Lung (tissue), 12 donors: ENCODE measurements around the gene MEF2C. TPM values are rescaled to one million over a fixed set of nuclear protein-coding genes. Genes with fewer than 3 reads are reported as not detected.

Source experiments
- ATAC-seq: fragments of 200-7000 bp; cut with Tn5 transposase; one replicate; pipeline ENCODE4 v1.9.1; 2020; ENCODE audit warnings: moderate number of reproducible peaks; ENCODE audit not compliant: insufficient read depth, low FRiP score
- DNase-seq, 3 donors: peaks; one replicate each; pipeline ENCODE4 v3.0.0-alpha.2; 2013 to 2017
- H3K27ac ChIP-seq, 2 donors: one replicate each; pipeline ENCODE4 v1.5.1; 2013; ENCODE audit warnings: mild to moderate bottlenecking in 2 of 2, moderate library complexity in 2 of 2, control low read depth in 1 of 2, inconsistent platforms in 1 of 2, low read depth in 1 of 2, low read length in 1 of 2
- H3K27me3 ChIP-seq, 3 donors: one replicate each; pipeline ENCODE4 v1.5.1; 2013; ENCODE audit warnings: low read length in 2 of 3; ENCODE audit not compliant: control insufficient read depth in 3 of 3, insufficient read depth in 3 of 3
- H3K36me3 ChIP-seq, 4 donors: one replicate each; pipeline ENCODE4 v1.5.1; 2013; ENCODE audit warnings: low read length in 4 of 4, mild to moderate bottlenecking in 1 of 4, moderate library complexity in 1 of 4; ENCODE audit not compliant: control insufficient read depth in 4 of 4, insufficient read depth in 4 of 4
- H3K4me1 ChIP-seq, 5 donors: one replicate each; pipeline ENCODE4 v1.5.1; 2013; ENCODE audit warnings: low read length in 5 of 5, mild to moderate bottlenecking in 2 of 5, moderate library complexity in 1 of 5; ENCODE audit not compliant: control insufficient read depth in 5 of 5, insufficient read depth in 5 of 5
- H3K4me3 ChIP-seq: one replicate; pipeline ENCODE4 v1.5.1; 2013; ENCODE audit warnings: mild to moderate bottlenecking, control low read depth, moderate library complexity
- H3K9ac ChIP-seq, 2 donors: one replicate each; pipeline ENCODE4 v1.5.1; 2013; ENCODE audit warnings: low read length in 2 of 2, control low read depth in 1 of 2; ENCODE audit not compliant: insufficient read depth in 1 of 2
- H3K9me3 ChIP-seq, 4 donors: one replicate each; pipeline ENCODE4 v1.5.1; 2013; ENCODE audit warnings: low read length in 3 of 4, mild to moderate bottlenecking in 1 of 4, moderate library complexity in 1 of 4; ENCODE audit not compliant: control insufficient read depth in 4 of 4, insufficient read depth in 3 of 4
- WGBS, 2 donors: extraction: QIAGEN DNeasy Blood & Tissue Kit; methylation state at CpG; one replicate each; pipeline ENCODE4 v1.1.7; 2013; 5-methylcytosine and 5-hydroxymethylcytosine counted together
- polyA plus RNA-seq, 2 donors: library from polyadenylated mRNA; stranded (reverse); fragments of 200-250 nt; gene quantifications; one replicate each; pipeline ENCODE4 v1.2.1, GENCODE V29; 2013
- total RNA-seq, 2 donors: library from RNA; depleted of rRNA in 1 of 2; stranded (reverse); fragments of >200 nt in 1 of 2; gene quantifications; one replicate each; pipeline ENCODE4 v1.2.1, GENCODE V29; 2014 to 2021
- TF ChIP-seq, protein P1 (sequence below): IDR thresholded peaks from 2 replicates; pipeline ENCODE4 v1.5.1; 2012; ENCODE audit warnings: mild to moderate bottlenecking; ENCODE audit errors: control extremely low read depth, extremely low read depth
- donor health status: control.
- donor health status: control.
- donor health status: Bipolar disorder and iron deficiency.
- donor health status: healthy.
- donor health status: DM: yes; HTN: yes; CAD: no.

Gene MEF2C
- total and polyA plus RNA-seq, 4 donors = 9.1 to 138 (median 28.8) TPM

GRCh38 chr5:88676637-88677375 is 206.2 kb downstream of the MEF2C start:
- TF ChIP-seq, protein P1, sequence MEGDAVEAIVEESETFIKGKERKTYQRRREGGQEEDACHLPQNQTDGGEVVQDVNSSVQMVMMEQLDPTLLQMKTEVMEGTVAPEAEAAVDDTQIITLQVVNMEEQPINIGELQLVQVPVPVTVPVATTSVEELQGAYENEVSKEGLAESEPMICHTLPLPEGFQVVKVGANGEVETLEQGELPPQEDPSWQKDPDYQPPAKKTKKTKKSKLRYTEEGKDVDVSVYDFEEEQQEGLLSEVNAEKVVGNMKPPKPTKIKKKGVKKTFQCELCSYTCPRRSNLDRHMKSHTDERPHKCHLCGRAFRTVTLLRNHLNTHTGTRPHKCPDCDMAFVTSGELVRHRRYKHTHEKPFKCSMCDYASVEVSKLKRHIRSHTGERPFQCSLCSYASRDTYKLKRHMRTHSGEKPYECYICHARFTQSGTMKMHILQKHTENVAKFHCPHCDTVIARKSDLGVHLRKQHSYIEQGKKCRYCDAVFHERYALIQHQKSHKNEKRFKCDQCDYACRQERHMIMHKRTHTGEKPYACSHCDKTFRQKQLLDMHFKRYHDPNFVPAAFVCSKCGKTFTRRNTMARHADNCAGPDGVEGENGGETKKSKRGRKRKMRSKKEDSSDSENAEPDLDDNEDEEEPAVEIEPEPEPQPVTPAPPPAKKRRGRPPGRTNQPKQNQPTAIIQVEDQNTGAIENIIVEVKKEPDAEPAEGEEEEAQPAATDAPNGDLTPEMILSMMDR = no peak

GRCh38 chr5:88675708-88676636 is 207.0 kb downstream of the MEF2C start:
- Histone ChIP-seq H3K9ac (no peak overlapping the region), H3K27ac (no peak overlapping the region), H3K36me3 (no peaks in the 10 kb centered on the region), H3K9me3 (peaks cover 0 to 23% (median 0%) of the 10 kb centered on the region in 4 donors), H3K27me3 (peaks cover 28 to 95% (median 90%) of the 10 kb centered on the region in 3 donors), H3K4me3 (no peak overlapping the region), H3K4me1 (peaks cover 0 to 30% (median 11%) of the 10 kb centered on the region in 5 donors)
- 1 to 4% methylated on average over 52 to 54 of the region's 54 CpGs for WGBS, 2 donors
- peak; percentile 50 for ATAC-seq
- peak in 2 of 3 donors; percentile 59 to 62 for DNase-seq
- TF ChIP-seq, protein P1 = no peak

More at GRCh38 chr5:88676637-88677375, 206.2 kb downstream of the MEF2C start:
- Histone ChIP-seq H3K36me3 (no peaks in the 10 kb centered on the region), H3K27me3 (peaks cover 25 to 93% (median 90%) of the 10 kb centered on the region in 3 donors), H3K4me1 (peaks cover 0 to 29% (median 11%) of the 10 kb centered on the region in 5 donors), H3K27ac (no peak overlapping the region), H3K9me3 (peaks cover 0 to 21% (median 0%) of the 10 kb centered on the region in 4 donors), H3K4me3 (no peak overlapping the region), H3K9ac (no peak overlapping the region)
- ATAC-seq (no peak), DNase-seq (peak in 1 of 3 donors; percentile 15)
- WGBS, 2 donors = 21 to 23% methylated on average over 8 of the region's 8 CpGs

- peak in 1 of 3 donors; percentile 59 for DNase-seq
- no peaks in the 10 kb centered on the region for H3K36me3 ChIP-seq
- no peak overlapping the region for H3K27ac ChIP-seq
- 5 to 11% methylated on average over 19 of the region's 19 CpGs for WGBS, 2 donors
- peaks cover 0 to 23% (median 0%) of the 10 kb centered on the region in 4 donors for H3K9me3 ChIP-seq
- H3K4me3 ChIP-seq = no peak overlapping the region
- ATAC-seq = no peak
- peaks cover 0 to 26% (median 11%) of the 10 kb centered on the region in 5 donors for H3K4me1 ChIP-seq
- TF ChIP-seq, protein P1 = no peak
- H3K27me3 ChIP-seq = peaks cover 28 to 96% (median 92%) of the 10 kb centered on the region in 3 donors
- no peak overlapping the region for H3K9ac ChIP-seq
These were observed 207.7 kb downstream of the MEF2C start for GRCh38 chr5:88675168-88675707.
